ENCODE results near the gene TCF7L1. TPM values are rescaled to one million over a fixed set of nuclear protein-coding genes. Genes with fewer than 3 reads are reported as not detected.

TCF7L1 gene
- total and polyA plus RNA-seq, 2 of the 13 experiments (the other 11 are each of a cell fraction or from before 2014, with no cell fraction given) = 0.04 to 0.15 TPM

DNA sequence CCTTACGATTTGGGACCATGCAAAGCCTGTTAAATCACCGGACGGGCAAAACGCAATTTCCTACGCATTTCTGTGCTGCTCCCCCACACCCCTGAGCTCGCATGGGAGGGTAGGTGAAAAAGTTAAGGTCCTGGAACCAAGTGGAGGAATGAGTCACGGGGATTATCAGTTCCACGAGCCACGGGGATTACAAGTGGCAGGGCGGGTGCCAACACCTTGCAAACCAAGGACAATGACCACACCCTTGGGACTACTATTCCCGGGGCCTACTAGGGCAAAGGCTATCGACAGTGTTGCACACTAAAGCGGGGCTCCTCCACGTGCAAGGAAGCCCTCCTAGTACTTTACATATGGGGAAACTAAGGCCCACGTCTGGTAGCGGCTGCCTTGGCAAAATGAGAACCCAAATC lies 220.7 kb downstream of the TCF7L1 start (continued):
- TF ChIP-seq, protein P1, sequence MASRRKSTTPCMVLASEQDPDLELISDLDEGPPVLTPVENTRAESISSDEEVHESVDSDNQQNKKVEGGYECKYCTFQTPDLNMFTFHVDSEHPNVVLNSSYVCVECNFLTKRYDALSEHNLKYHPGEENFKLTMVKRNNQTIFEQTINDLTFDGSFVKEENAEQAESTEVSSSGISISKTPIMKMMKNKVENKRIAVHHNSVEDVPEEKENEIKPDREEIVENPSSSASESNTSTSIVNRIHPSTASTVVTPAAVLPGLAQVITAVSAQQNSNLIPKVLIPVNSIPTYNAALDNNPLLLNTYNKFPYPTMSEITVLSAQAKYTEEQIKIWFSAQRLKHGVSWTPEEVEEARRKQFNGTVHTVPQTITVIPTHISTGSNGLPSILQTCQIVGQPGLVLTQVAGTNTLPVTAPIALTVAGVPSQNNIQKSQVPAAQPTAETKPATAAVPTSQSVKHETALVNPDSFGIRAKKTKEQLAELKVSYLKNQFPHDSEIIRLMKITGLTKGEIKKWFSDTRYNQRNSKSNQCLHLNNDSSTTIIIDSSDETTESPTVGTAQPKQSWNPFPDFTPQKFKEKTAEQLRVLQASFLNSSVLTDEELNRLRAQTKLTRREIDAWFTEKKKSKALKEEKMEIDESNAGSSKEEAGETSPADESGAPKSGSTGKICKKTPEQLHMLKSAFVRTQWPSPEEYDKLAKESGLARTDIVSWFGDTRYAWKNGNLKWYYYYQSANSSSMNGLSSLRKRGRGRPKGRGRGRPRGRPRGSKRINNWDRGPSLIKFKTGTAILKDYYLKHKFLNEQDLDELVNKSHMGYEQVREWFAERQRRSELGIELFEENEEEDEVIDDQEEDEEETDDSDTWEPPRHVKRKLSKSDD (CRISPR knock-in tag; IDR thresholded peaks at IDR 0.05; ENCODE audit: low read depth) = no peak
- TF ChIP-seq FOSL2 (CRISPR knock-in tag; IDR thresholded peaks at IDR 0.05) (peak; percentile 71), NFE2 (CRISPR knock-in tag; IDR thresholded peaks at IDR 0.05) (no peak), BCL6 (CRISPR knock-in tag; IDR thresholded peaks at IDR 0.05) (no peak), POGZ (CRISPR knock-in tag; IDR thresholded peaks at IDR 0.05) (no peak), ONECUT2 (CRISPR knock-in tag; IDR thresholded peaks at IDR 0.05) (no peak), ZBTB7A (CRISPR knock-in tag; IDR thresholded peaks at IDR 0.05) (0 out of 2 replicates have a peak, but pooled peaks have one; percentile 13), ZNF7 (CRISPR knock-in tag; IDR thresholded peaks at IDR 0.05) (no peak), SIN3B (IDR thresholded peaks at IDR 0.05; ENCODE audit: low read length) (no peak), FOSL1 (CRISPR knock-in tag; IDR thresholded peaks at IDR 0.05; ENCODE audit: borderline replicate concordance) (no peak), ZNF547 (CRISPR knock-in tag; IDR thresholded peaks at IDR 0.05) (no peak), ZNF234 (CRISPR knock-in tag; conservative IDR thresholded peaks at IDR 0.05) (no peak), TBL1XR1 (IDR thresholded peaks at IDR 0.05; ENCODE audit: borderline replicate concordance, low read length, partially characterized antibody) (no peak), ARNT2 (CRISPR knock-in tag; IDR thresholded peaks at IDR 0.05; ENCODE audit: low read depth) (no peak), ZNF24 (IDR thresholded peaks at IDR 0.05) (no peak), ZBTB7B (CRISPR knock-in tag; IDR thresholded peaks at IDR 0.05) (no peak), PHF20 (CRISPR knock-in tag; IDR thresholded peaks at IDR 0.05) (no peak), KLF11 (CRISPR knock-in tag; IDR thresholded peaks at IDR 0.05) (no peak), SP4 (CRISPR knock-in tag; IDR thresholded peaks at IDR 0.05) (no peak)
- TF ChIP-seq, protein P2, sequence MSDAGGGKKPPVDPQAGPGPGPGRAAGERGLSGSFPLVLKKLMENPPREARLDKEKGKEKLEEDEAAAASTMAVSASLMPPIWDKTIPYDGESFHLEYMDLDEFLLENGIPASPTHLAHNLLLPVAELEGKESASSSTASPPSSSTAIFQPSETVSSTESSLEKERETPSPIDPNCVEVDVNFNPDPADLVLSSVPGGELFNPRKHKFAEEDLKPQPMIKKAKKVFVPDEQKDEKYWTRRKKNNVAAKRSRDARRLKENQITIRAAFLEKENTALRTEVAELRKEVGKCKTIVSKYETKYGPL (CRISPR knock-in tag; IDR thresholded peaks at IDR 0.05) = no peak
- TF ChIP-seq, protein P3, sequence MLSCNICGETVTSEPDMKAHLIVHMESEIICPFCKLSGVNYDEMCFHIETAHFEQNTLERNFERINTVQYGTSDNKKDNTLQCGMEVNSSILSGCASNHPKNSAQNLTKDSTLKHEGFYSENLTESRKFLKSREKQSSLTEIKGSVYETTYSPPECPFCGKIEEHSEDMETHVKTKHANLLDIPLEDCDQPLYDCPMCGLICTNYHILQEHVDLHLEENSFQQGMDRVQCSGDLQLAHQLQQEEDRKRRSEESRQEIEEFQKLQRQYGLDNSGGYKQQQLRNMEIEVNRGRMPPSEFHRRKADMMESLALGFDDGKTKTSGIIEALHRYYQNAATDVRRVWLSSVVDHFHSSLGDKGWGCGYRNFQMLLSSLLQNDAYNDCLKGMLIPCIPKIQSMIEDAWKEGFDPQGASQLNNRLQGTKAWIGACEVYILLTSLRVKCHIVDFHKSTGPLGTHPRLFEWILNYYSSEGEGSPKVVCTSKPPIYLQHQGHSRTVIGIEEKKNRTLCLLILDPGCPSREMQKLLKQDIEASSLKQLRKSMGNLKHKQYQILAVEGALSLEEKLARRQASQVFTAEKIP (CRISPR knock-in tag; IDR thresholded peaks at IDR 0.05; ENCODE audit: borderline replicate concordance) = no peak
- TF ChIP-seq, protein P4, sequence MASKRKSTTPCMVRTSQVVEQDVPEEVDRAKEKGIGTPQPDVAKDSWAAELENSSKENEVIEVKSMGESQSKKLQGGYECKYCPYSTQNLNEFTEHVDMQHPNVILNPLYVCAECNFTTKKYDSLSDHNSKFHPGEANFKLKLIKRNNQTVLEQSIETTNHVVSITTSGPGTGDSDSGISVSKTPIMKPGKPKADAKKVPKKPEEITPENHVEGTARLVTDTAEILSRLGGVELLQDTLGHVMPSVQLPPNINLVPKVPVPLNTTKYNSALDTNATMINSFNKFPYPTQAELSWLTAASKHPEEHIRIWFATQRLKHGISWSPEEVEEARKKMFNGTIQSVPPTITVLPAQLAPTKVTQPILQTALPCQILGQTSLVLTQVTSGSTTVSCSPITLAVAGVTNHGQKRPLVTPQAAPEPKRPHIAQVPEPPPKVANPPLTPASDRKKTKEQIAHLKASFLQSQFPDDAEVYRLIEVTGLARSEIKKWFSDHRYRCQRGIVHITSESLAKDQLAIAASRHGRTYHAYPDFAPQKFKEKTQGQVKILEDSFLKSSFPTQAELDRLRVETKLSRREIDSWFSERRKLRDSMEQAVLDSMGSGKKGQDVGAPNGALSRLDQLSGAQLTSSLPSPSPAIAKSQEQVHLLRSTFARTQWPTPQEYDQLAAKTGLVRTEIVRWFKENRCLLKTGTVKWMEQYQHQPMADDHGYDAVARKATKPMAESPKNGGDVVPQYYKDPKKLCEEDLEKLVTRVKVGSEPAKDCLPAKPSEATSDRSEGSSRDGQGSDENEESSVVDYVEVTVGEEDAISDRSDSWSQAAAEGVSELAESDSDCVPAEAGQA (IDR thresholded peaks at IDR 0.05; ENCODE audit: low read depth) = no peak
- TF ChIP-seq, protein P4 (CRISPR knock-in tag; IDR thresholded peaks at IDR 0.05; ENCODE audit: borderline replicate concordance) = no peak

Measured in HepG2 (cell line).